NCI-H82 treated with DMSO at 0.1 percent for 48 hours (cell line): ENCODE measurements around the gene G6PC3.
"Not testable (repeated sequence)": the region's sequence is repeated elsewhere in the genome, so short reads cannot be mapped to it uniquely, and the experiment has no call there.

ENCODE experiments used
- DNase-seq: peaks from one replicate; lab custom pipeline; 2025; ENCODE audit not compliant: unreplicated experiment; lab: John Stamatoyannopoulos, UW

Gene G6PC3

GRCh38 chr17:44082256-44082927, 11.9 kb downstream of the G6PC3 start:
- DNase-seq = no peak

- no peak for DNase-seq
Observed at GRCh38 chr17:44083250-44083849, 12.8 kb downstream of the G6PC3 start.

DNA sequence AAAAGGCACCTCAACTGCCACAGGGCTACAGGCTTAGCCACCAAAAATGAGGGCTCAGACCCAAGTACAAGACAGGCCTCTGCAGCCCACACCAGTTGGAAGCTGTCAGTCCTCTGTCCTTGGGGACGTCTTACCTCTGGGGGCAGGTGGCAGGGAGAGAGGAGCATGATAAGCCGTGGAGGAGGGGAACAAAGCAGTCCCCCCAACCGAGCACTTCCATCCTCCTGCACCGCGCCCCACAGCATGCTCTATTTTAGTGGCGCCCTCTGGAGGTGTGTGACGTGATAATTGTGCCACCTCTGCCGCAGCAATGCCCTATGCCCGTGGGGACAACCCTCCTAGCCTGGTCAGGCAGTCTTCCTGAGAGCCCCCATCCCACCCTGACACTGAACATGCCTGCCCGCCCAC, 13.6 kb downstream of the G6PC3 start:
- DNase-seq = no peak

GRCh38 chr17:44084921-44085320, 14.4 kb downstream of the G6PC3 start:
- no peak for DNase-seq

DNA sequence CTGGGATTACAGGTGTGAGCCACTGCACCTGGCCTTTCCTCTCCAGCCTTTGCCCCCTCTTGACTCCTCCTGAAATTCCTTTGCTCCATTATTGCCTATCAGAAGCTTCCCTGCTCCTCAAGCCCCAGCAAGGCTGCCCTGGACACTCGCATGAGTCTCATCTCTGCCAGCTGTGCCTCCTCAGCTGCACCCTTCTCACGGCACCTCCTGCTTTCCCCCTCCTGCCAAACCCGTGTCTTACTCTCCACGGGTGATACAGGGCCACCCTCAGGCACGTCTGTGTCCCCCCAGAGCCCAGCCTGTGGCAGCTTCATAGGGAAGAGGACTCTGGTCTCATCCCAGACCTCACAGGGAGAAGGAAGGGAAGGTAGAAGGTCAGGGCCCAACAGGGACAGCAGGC, 15.4 kb downstream of the G6PC3 start:
- DNase-seq = no peak

DNA sequence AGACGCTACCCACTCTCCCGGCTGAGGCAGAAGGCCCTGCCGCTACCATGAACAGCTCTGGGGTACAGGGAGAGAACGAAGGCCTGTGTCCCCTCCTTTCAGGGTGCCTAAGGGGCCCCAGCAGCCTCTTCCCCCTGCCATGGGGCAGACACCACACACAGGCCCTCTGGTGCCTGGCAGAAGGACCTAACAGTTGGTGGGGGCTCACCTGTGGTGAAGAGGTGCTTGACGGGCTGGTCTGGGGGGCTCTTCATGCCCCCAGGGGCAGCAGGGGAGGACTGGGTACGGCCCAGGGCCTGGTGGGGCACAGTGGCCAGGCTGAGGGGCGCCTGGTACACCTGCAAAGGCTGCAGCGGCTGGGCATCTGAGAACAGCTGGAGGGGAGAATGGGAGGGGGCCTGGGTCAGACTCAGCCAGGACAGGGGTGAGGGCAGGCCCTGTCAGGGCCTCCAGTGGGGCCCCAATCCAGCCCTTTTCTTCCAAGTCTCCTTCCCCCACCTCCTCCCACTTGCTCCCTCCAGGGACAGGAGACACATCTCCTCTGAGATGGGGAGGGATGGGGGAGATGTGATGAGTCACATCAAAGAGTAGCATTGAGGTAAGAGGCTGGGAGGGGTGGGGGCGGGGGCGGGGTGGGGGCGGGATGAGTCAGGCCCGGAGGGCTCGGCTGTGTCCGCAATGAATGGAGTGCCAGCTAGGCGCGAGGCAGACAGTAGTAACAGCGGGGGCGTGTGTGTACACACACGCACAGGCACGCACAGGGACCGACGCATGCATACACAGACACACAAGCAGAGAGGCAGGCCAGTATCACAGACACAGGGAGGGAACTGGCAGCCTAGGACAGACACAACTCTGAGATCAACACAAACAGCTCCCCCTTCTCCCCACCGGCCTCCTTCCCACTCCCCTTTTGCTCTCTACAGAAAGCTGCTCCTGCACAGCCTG, 16.1 kb downstream of the G6PC3 start:
- no peak for DNase-seq

GRCh38 chr17:44087319-44087718, 16.8 kb downstream of the G6PC3 start:
- DNase-seq = no peak

GRCh38 chr17:44088254-44088653, 17.7 kb downstream of the G6PC3 start:
- no peak for DNase-seq

- DNase-seq = no peak
Observed at GRCh38 chr17:44091200-44091997, 20.9 kb downstream of the G6PC3 start.

DNA sequence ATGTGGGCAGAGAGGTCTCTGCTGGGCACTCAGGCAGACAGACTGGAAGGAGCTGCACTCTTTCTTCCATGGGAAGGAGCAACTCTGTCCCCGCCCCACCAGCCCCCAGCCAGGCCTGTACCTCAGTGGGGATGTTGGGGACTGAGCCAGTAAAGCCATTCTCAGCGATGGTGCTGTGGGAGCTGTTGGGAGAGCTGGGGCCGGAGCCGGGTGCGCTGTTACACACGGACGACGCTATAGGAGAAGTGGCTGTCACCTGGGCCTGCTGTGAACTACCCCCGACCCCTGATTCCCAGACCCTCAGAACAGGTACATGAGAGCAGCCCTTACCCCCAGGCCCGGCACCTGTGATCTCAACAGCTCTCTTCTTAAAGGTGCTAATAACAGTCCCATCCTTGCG, 21.5 kb downstream of the G6PC3 start:
- no peak for DNase-seq

GRCh38 chr17:44093231-44093900, 22.8 kb downstream of the G6PC3 start:
- no peak for DNase-seq

- no peak for DNase-seq
Observed at GRCh38 chr17:44094701-44095387, 24.3 kb downstream of the G6PC3 start.

- DNase-seq = no peak
Observed at GRCh38 chr17:44095388-44095646, 24.8 kb downstream of the G6PC3 start.

- DNase-seq = peak; percentile 99
Observed at GRCh38 chr17:44095647-44096496, 25.3 kb downstream of the G6PC3 start.

GRCh38 chr17:44097110-44097958, 26.8 kb downstream of the G6PC3 start:
- DNase-seq = no peak

DNA sequence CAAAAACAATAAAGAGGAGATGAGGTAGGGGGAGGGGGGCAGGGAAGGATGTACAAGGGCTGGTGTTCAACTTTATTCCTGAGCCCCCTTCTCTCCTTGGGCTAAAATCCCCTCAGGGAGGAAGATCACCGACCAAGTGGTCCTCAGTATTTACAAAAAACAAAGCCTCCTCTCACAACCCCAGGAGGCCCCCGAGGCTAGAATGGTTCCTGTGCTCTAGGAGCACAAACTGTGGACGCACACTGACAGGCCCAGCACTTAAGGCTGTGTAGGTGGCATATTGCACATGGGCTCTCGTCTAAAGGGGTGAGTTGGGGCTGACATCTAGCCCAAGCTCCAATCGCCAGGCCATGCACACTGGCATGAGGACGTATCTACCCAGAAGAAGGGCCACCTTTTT, 31.3 kb downstream of the G6PC3 start:
- not testable (repeated sequence) for DNase-seq

DNA sequence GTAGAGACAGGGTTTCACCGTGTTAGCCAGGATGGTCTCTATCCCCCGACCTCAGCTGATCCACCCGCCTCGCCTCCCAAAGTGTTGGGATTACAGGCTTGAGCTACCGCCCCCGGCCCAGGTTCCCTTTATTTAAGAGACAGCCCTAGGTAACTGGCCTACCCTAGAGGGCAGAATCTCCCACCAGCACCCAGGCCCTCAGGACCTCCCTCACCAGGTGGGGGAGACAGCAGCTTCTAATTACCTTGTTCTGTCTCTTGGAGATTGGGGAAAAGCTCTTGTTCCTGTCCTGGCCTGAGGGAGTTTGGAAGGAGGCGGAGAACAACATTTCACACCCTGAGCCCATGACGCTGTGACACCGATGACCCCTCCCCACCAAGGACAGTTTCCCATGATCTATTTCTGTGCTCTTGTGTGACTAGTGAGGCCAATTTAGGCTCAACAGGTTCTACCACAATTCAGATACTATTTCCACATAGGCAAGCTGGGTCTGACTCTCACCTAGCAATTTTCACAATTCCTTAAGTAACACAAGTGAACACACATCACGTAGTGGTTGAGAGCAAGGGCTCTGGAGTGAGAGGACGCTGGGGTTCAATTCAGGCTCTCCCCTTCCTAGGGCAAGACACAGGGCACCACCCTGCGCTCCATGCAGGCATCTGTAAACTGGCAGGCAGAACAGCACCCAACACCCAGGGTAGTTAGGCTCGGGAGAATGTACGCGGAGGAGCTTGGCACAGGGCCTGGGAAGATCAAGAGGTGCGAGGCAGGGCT, 32.5 kb downstream of the G6PC3 start:
- no peak for DNase-seq

DNA sequence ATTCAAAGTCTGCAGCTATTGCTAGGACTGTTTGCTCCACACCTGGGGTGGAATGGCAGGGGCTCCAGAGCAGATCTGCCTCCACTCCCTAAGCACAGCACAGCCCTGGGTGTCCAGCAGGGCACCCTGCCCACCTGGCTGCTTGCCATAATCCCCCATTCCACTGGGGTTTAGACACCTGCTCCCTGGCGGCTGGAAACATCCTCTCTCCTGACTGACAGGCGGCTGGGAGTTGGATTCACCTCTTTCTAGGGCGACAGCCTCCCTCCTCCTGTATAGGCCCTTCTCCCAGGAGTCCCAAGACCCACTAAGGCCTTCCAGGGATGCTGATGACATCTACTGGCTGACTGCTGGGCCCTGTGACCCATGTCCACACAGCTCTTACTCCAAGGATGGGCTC, 34.9 kb downstream of the G6PC3 start:
- DNase-seq = peak; percentile 75
